Stimulated activated effector memory CD8-positive, alpha-beta T cell treated with anti-CD3 and anti-CD28 coated beads, Interleukin-12 subunit alpha, Interleukin-12 subunit beta, amount 100 ng/mL, for 72 hours (primary cell): Measurements from ENCODE around the gene REXO5.

Source experiments
- ATAC-seq: fragments of 150-1000 bp; cut with Tn5 transposase; 2 replicates; pipeline ENCODE4 v1.10.0; 2021
- DNase-seq, 2 donors: peaks; one replicate each; pipeline ENCODE4 v3.0.0; 2021 to 2022; ENCODE audit warnings: low spot score in 2 of 2
- H3K27ac Mint-ChIP-seq: one replicate; pipeline ENCODE4 v1.8.0; 2022; ENCODE audit warnings: mild to moderate bottlenecking, mixed read lengths
- H3K36me3 Mint-ChIP-seq: one replicate; pipeline ENCODE4 v1.8.0; 2022; ENCODE audit warnings: mild to moderate bottlenecking, mixed read lengths
- H3K4me1 Mint-ChIP-seq: one replicate; pipeline ENCODE4 v1.8.0; 2022; ENCODE audit warnings: mixed read lengths
- H3K4me3 Mint-ChIP-seq: one replicate; pipeline ENCODE4 v1.8.0; 2022; ENCODE audit warnings: mild to moderate bottlenecking, mixed read lengths
- H3K9me3 Mint-ChIP-seq: one replicate; pipeline ENCODE4 v1.8.0; 2022; ENCODE audit warnings: mixed read lengths

REXO5 gene

DNA sequence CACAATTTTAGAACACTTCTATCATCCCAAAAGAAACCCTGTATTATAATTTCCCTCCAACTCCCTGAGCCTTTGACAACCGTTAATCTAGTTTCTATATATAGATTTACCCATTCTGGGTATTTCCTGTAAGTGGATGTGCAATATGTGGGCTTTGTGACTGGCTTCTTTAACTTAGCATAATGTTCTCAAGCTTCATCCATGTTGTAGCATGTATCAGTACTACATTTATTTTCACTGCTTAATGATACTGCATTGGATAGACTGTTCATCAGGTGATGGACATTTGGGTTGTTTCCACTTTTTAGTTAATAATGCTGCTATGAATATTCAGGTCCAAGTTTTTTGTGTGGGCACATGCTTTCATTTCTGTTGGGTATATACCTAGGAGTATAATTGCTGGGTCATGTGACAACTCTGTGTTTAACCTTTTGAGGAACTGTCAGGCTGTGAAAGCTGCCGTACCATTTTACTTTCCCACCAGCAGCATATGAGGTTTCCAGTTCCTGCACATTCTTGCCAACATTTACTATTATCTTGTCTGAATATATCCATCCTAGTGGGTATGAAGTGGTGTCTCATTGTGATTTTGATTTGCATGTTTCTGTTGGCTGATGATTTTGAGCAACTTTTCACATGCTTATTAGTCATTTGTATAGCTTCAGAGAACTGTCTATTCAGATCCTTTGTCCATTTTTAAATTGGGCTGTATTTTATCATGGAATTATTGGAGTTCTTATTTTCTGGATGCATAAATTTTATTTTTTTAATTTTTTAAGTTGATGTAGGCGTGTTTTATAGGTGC is 16.4 kb downstream of the REXO5 start:
- DNase-seq (no peak), ATAC-seq (no peak)
- Mint-ChIP-seq H3K4me1 (no peaks in the 10 kb centered on the region), H3K36me3 (no peaks in the 10 kb centered on the region), H3K4me3 (no peak overlapping the region), H3K27ac (no peak overlapping the region), H3K9me3 (no peaks in the 10 kb centered on the region)

DNA sequence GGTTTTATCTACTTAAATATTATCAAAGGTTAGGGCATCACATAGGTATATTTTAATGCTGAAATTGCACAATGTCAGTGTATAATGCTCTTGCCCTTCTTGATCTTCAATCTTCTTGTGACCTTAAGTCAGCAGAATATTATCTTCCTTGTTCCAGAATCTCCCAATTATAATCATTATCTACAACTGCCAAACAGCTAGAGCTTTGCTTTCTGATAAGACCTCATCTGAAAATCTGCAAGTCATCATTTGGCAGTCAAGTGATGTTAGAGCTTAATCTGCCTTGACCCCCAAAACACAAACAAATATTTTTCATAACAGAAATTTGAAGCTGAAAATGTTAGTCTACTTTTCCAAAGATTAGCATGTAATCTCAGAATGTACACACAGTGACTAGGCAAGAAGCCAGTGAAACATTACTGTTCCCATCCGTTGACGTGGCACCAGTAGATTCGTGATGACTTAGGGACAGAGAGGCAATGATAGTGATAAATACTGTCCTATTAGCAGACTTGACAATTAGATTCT is 19.8 kb downstream of the REXO5 start:
- DNase-seq (no peak), ATAC-seq (no peak)
- Mint-ChIP-seq H3K4me3 (no peak overlapping the region), H3K4me1 (no peaks in the 10 kb centered on the region), H3K27ac (no peak overlapping the region), H3K9me3 (no peaks in the 10 kb centered on the region), H3K36me3 (no peaks in the 10 kb centered on the region)

DNA sequence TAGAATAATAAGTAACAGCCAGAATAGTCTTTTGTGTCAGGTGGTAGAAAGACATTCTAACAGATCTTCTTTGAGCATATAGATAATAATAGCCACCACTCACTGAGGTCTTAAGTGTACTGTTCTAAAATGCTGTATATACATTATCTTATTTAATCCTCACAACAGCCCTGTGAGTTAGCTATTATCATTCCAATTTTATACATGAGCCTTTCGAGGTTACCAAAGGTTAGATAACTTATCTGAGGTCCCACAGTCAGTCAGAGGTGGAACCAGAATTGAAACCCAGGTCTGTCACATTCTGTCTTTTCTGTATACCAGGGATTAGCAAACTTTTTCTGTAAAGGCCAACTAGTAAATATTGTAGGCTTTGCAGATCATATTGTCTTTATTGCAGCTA is 23.2 kb downstream of the REXO5 start:
- Mint-ChIP-seq H3K36me3 (peaks cover 4% of the 10 kb centered on the region), H3K27ac (no peak overlapping the region), H3K4me3 (no peak overlapping the region), H3K4me1 (no peaks in the 10 kb centered on the region), H3K9me3 (no peaks in the 10 kb centered on the region)
- DNase-seq (no peak), ATAC-seq (no peak)

DNA sequence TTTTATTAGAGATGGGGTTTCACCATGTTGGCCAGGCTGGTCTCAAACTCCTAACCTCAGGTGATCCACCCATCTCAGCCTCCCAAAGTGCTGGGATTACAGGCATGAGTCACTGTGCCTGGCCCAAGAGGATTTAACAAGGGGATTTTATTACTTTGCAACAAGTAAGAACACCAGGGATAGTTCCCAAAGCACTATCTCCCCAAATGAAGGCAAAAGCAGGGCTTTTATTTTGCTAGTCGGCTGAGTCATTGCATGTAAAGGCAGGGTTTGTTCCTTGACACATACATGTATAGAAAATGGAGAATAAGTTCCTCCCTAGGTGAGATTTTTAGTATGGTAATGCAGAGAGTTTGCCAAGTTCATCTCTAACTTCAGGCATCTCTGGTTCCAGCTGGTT is 24.0 kb downstream of the REXO5 start:
- H3K9me3 Mint-ChIP-seq: peaks cover 2% of the 10 kb centered on the region
- H3K4me3 Mint-ChIP-seq: no peak overlapping the region
- H3K27ac Mint-ChIP-seq: no peak overlapping the region
- no peak for DNase-seq
- H3K36me3 Mint-ChIP-seq: peaks cover 4% of the 10 kb centered on the region
- no peaks in the 10 kb centered on the region for H3K4me1 Mint-ChIP-seq
- no peak for ATAC-seq

DNA sequence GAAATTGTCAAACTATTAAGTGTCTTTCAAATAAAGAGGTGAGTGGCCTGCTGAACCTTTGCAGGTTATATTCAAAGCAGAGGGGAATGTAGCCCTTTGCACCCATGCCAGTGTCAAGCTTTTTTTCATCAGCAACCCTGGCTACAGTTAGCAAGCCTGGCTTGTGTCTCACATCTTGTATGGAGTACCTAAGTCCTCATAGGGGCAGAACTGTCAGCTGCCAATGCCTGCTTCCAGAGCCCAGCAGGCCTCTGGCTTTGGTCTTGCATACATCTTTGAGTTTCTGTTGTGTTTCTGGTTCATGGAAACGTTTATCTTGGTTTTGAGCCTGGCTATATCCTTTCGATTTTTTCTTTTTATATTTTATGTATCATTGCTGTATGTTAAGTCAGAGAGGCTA is 26.8 kb downstream of the REXO5 start:
- DNase-seq (no peak), ATAC-seq (no peak)
- Mint-ChIP-seq H3K9me3 (peaks cover 6% of the 10 kb centered on the region), H3K4me3 (no peak overlapping the region), H3K27ac (no peak overlapping the region), H3K36me3 (peaks cover 4% of the 10 kb centered on the region), H3K4me1 (no peaks in the 10 kb centered on the region)

DNA sequence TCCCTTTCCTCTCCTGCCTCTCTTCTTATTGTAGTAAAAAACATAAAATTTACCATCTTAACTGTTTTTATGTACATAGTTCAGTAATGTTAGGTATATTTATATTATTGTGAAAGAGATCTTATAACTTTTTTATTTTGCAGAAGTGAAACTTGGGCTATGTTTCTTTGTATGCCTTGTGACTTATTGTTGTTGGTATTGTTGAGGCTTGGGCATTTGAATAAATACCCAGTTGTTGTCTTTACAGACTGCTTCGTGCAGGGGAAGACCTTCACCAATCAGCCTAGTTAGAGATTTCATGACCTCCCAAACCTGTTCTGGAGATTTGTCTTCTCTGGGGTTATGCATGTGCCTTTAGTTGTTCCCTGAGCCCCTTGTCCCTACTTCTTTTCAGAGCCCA is 31.9 kb downstream of the REXO5 start:
- DNase-seq: no peak
- Mint-ChIP-seq H3K36me3 (peaks cover 3% of the 10 kb centered on the region), H3K9me3 (peaks cover 6% of the 10 kb centered on the region), H3K27ac (no peak overlapping the region), H3K4me1 (no peaks in the 10 kb centered on the region), H3K4me3 (no peak overlapping the region)
- ATAC-seq: no peak

DNA sequence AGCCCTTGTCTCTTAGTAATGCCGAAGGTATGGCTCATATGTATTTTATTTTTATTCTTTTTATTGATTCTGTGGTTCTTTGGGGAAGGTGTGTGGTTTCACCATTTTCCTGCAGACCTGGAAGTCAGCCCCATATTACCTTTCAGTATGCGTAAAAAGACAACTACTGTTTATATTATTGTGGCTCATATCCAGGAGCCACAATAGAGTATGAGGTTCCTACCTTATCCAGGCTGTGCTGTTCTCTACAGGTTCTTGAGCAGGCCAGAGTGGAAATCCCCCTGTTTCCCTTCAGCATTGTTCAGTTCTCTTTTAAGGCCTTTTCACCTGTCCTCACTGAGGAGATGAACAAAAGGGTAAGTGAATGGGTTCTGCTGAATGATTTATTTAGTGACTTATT is 33.2 kb downstream of the REXO5 start:
- no peak overlapping the region for H3K27ac Mint-ChIP-seq
- no peak overlapping the region for H3K4me3 Mint-ChIP-seq
- peaks cover 6% of the 10 kb centered on the region for H3K9me3 Mint-ChIP-seq
- peaks cover 7% of the 10 kb centered on the region for H3K4me1 Mint-ChIP-seq
- no peaks in the 10 kb centered on the region for H3K36me3 Mint-ChIP-seq
- no peak for ATAC-seq
- DNase-seq: no peak

DNA sequence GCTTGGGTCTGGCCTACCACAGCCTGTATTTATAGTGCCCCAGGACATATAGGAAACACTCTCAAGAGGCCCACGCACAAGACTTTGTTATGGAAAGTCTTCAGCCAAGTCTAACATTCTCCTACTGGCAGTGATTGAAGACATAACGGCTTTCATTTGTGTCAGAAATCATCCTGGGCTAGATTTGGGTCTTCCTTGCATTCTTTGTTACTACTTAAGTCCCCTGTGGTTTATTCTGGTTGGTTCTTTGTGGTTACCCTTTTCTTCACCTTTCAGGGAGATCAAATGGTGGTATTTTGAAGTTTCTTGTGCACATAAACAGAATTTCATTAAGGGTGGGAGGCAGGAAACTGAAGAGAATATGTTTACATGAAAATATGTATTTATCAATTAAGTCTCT is 37.7 kb downstream of the REXO5 start:
- H3K36me3 Mint-ChIP-seq: no peaks in the 10 kb centered on the region
- H3K4me3 Mint-ChIP-seq: no peak overlapping the region
- ATAC-seq (peak; percentile 39), DNase-seq (no peak)
- H3K27ac Mint-ChIP-seq: peak overlapping the region; percentile 82
- no peaks in the 10 kb centered on the region for H3K9me3 Mint-ChIP-seq
- H3K4me1 Mint-ChIP-seq: peaks cover 18% of the 10 kb centered on the region

DNA sequence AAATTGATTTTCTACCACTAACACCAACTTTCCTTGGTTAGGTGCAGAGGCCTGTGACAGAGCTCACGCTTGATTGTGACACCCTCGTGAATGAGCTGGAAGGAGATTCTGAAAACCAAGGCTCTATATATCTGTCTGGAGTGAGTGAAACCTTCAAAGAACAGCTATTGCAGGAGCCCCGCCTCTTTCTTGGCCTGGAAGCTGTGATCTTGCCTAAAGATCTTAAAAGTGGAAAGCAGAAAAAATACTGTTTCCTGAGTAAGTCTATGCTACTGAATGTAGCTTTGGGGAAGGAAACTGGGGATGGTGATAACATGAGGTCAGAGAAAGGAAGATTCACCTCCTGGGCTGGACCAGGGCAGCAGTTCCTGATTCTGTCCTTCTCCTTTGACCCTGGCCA is 38.3 kb downstream of the REXO5 start:
- H3K9me3 Mint-ChIP-seq: no peaks in the 10 kb centered on the region
- H3K4me1 Mint-ChIP-seq: peaks cover 18% of the 10 kb centered on the region
- H3K27ac Mint-ChIP-seq: peak overlapping the region; percentile 82
- DNase-seq: no peak
- ATAC-seq: peak; percentile 43
- no peaks in the 10 kb centered on the region for H3K36me3 Mint-ChIP-seq
- no peak overlapping the region for H3K4me3 Mint-ChIP-seq

DNA sequence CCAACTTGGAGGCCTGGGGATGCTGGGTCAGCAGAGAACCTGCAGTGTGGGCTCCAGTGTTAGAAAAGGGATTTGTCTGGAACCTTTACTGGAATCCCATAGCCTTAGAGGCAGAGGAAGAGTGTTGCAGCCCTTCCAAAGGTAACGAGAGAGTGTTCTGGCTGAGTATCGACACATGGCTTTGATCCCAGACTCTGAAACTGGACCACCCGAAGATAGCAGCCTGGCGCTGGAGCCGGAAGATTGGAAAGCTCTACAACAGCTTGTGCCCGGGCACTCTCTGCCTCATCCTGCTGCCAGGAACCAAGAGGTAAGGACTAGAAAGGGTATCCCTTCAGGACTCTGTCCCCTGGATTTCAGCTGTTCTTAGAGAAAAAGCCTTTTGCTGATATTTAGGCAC is 39.7 kb downstream of the REXO5 start:
- ATAC-seq (no peak), DNase-seq (no peak)
- H3K36me3 Mint-ChIP-seq: no peaks in the 10 kb centered on the region
- H3K9me3 Mint-ChIP-seq: no peaks in the 10 kb centered on the region
- peaks cover 18% of the 10 kb centered on the region for H3K4me1 Mint-ChIP-seq
- no peak overlapping the region for H3K4me3 Mint-ChIP-seq
- H3K27ac Mint-ChIP-seq: peak overlapping the region; percentile 82

DNA sequence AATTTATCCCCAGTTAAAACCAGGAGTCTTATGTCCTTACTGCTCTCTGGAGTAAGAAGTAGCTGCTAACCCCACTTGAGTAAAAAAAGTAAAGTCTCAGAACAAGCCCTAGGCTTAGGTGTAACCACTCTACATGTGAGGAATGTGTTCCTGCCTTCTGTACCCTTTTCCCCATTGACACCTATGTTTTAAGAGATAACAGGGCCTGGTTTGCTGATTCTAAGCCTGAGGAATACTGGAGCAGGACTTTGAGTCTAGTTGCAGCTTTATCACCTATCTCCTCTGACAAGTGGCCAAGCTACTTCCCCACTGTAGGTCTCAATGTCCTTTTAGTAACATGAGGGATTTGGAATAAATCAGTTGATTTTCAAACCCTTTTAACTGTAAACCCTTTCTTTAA is 40.2 kb downstream of the REXO5 start:
- no peak for ATAC-seq
- Mint-ChIP-seq H3K27ac (no peak overlapping the region), H3K36me3 (no peaks in the 10 kb centered on the region)

DNA sequence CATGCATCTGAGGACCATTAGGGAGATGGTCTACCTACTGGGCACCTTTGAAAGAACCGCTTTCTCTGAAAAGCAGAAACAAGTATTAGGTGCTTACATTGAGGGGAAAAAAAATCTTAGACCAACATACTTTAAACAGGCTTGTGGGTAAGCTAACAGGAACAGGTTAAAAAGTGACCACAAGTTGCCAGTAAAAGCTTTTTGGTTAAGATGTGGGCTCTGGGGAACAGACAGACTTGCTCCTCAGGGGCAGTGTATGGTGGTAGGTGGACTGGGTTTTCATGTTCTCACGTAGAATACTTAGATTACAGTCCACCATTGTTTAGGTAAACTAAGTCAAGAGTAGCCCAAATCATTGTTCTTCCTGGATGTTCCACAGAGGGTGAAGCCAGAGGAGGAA is 41.2 kb downstream of the REXO5 start:
- Mint-ChIP-seq H3K36me3 (no peaks in the 10 kb centered on the region), H3K9me3 (no peaks in the 10 kb centered on the region), H3K4me1 (peaks cover 18% of the 10 kb centered on the region), H3K27ac (peak overlapping the region; percentile 32), H3K4me3 (no peak overlapping the region)
- DNase-seq (no peak), ATAC-seq (no peak)

More for the DNA sequence above, 40.2 kb downstream of the REXO5 start:
- Mint-ChIP-seq H3K4me1 (peaks cover 18% of the 10 kb centered on the region), H3K4me3 (no peak overlapping the region), H3K9me3 (no peaks in the 10 kb centered on the region)
- no peak for DNase-seq

DNA sequence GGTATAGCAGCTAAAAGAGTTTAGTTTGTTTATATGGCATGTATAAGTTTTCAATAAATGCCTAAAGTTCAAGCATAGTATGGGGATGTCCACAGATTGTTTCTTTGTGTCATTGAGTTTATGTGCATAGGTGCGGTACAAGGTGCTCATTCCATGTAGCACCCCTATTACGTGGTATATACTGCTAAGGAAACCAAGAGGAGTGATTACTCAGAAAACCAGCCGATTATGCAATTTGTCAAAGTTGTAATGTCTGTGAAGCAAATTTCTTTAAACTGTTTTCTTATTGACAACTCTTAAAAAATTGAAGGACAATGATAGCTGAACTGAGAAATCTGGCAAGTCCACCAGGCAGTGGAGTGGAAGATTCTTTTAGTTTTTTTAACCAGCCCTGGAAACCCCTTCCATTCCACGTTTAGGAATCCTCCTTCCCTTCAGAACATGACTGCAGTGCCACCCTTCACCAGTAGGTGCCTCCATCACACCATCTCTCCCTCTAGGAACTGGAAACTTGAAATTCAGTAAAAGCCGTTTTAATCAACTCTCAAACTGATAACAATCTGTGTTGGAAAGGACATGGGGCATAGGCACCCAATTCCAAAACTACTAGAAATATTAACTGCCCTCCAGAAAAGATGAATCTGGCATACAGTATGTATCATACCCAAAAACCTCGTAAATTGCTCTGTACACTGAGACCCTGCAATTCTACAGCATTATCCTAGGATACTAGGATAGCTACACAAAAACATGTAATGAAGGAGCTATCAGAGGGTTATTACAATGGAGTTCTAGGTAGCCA is 43.5 kb downstream of the REXO5 start:
- Mint-ChIP-seq H3K4me1 (peaks cover 8% of the 10 kb centered on the region), H3K4me3 (no peak overlapping the region), H3K9me3 (no peaks in the 10 kb centered on the region), H3K36me3 (peaks cover 9% of the 10 kb centered on the region), H3K27ac (peak overlapping the region; percentile 24)
- DNase-seq (peak; percentile 45 to 81), ATAC-seq (peak; percentile 46)

DNA sequence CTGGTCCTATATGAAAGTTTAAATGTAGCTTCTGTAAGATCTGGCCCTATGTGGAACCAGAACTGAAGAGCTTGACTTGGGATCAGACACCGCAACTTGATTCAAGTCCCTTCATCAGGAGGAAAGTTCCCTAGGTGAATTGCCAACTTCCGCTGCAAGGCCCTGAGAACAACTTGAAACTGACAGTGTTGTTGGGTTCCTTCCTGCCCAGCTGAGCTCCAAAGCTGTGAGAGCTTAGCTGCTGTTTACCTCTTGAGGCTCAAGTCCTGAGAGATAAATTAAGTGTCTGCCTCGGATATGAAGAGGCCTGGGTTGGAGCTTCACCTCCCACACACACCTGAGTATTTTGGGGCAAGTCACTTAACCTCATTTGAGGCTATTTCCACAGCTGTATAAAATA is 44.7 kb downstream of the REXO5 start:
- Mint-ChIP-seq H3K36me3 (peaks cover 14% of the 10 kb centered on the region), H3K4me3 (no peak overlapping the region), H3K4me1 (peaks cover 6% of the 10 kb centered on the region), H3K27ac (peak overlapping the region; percentile 24), H3K9me3 (no peaks in the 10 kb centered on the region)
- DNase-seq (no peak), ATAC-seq (no peak)

DNA sequence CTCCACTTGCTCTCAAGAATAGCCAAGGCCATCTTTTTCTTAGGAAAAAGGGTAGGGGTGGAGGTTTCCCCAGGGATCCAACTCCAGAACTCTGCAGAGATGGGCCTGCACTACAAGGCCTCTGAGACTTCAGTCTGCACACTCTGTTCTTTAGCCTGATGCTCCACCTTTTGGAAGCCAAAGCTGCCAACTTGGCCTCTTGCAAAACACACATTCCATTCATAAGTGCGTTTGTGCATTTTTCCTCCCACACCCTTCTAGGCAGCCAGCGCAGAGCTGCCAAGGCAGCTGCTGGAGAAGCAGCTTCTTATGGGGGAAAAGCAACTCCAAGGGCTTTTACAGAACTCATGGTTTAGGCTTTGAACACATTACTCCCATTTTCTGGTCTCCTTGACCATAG is 45.3 kb downstream of the REXO5 start:
- no peak for DNase-seq
- H3K27ac Mint-ChIP-seq: peak overlapping the region; percentile 34
- H3K4me3 Mint-ChIP-seq: no peak overlapping the region
- peaks cover 6% of the 10 kb centered on the region for H3K4me1 Mint-ChIP-seq
- no peak for ATAC-seq
- peaks cover 18% of the 10 kb centered on the region for H3K36me3 Mint-ChIP-seq
- H3K9me3 Mint-ChIP-seq: no peaks in the 10 kb centered on the region

DNA sequence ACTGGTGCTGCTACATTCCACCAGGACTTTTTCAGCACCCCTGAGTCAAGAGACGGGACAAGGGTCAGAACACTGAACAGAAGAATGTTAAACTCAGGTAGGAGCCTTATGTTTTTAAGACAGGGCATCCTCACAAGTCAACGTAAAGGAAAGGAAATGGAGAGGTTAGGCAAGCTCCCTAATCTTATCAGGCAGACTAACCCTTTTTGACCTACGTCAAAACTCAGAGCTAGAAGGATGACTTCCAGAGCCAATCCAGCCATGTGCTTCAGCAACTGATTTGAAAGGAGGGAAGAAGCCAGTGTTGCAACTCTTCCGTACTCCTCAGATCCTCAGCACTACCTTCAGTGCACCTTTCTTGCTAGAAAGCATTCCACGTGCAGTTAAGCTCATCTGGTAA is 46.8 kb downstream of the REXO5 start:
- no peaks in the 10 kb centered on the region for H3K9me3 Mint-ChIP-seq
- no peak overlapping the region for H3K4me3 Mint-ChIP-seq
- peaks cover 31% of the 10 kb centered on the region for H3K36me3 Mint-ChIP-seq
- ATAC-seq: no peak
- peak overlapping the region; percentile 32 for H3K27ac Mint-ChIP-seq
- DNase-seq: no peak
- peaks cover 6% of the 10 kb centered on the region for H3K4me1 Mint-ChIP-seq
